ENCODE results near the gene OR10A3.
"Not testable (repeated sequence)": the region's sequence is repeated elsewhere in the genome, so short reads cannot be mapped to it uniquely, and the experiment has no call there.

Gene OR10A3

GRCh38 chr11:7941608-7942007 is at the start of gene OR10A3:
Gene OR10A3, minus strand, starts transcription at chr11:7941708. Its CDS starts 2,188 bp downstream, at chr11:7939520.
- DNase-seq, result no peak

GRCh38 chr11:7987560-7987883 is 46.0 kb upstream of the OR10A3 start:
- not testable (repeated sequence) for DNase-seq

GRCh38 chr11:7986768-7987559 is 45.5 kb upstream of the OR10A3 start, which contains the start of gene EIF3F:
Gene EIF3F, plus strand, starts transcription at chr11:7987337. Its CDS starts 16 bp downstream, at chr11:7987353.
- DNase-seq, result peak; percentile 100

- DNase-seq, result no peak
Observed at GRCh38 chr11:7983832-7984590, 42.5 kb upstream of the OR10A3 start.

GRCh38 chr11:7982582-7983119 is 41.1 kb upstream of the OR10A3 start:
- DNase-seq, result no peak

- no peak for DNase-seq
Observed at GRCh38 chr11:7981619-7982157, 40.2 kb upstream of the OR10A3 start.

GRCh38 chr11:7977232-7977917 is 35.9 kb upstream of the OR10A3 start:
- DNase-seq, result peak; percentile 8

- DNase-seq, result no peak
Observed at GRCh38 chr11:7974668-7975067, 33.2 kb upstream of the OR10A3 start.

- no peak for DNase-seq
Observed at GRCh38 chr11:7973011-7973410, 31.5 kb upstream of the OR10A3 start.

GRCh38 chr11:7971846-7972245 is 30.3 kb upstream of the OR10A3 start:
- no peak for DNase-seq

GRCh38 chr11:7969756-7970646 is 28.5 kb upstream of the OR10A3 start:
- DNase-seq, result no peak

GRCh38 chr11:7968686-7969085 is 27.2 kb upstream of the OR10A3 start:
- no peak for DNase-seq

GRCh38 chr11:7967826-7968225 is 26.3 kb upstream of the OR10A3 start:
- no peak for DNase-seq

GRCh38 chr11:7967097-7967496 is 25.6 kb upstream of the OR10A3 start:
- DNase-seq, result no peak

GRCh38 chr11:7965386-7965785 is 23.9 kb upstream of the OR10A3 start, which contains the start of gene NLRP10:
Gene NLRP10, minus strand, starts transcription at chr11:7965447. Its CDS starts 1,952 bp downstream, at chr11:7963495.
- DNase-seq, result no peak

GRCh38 chr11:7964873-7965272 is 23.4 kb upstream of the OR10A3 start:
- no peak for DNase-seq

GRCh38 chr11:7964261-7964660 is 22.8 kb upstream of the OR10A3 start:
- DNase-seq, result no peak

GRCh38 chr11:7955191-7955590 is 13.7 kb upstream of the OR10A3 start:
- DNase-seq, result no peak

GRCh38 chr11:7949934-7950333 is 8.4 kb upstream of the OR10A3 start:
- no peak for DNase-seq

GRCh38 chr11:7944123-7944522 is 2.6 kb upstream of the OR10A3 start:
- no peak for DNase-seq

- DNase-seq, result no peak
Observed at GRCh38 chr11:7941146-7941545, 362 bp downstream of the OR10A3 start.

GRCh38 chr11:7936615-7937014 is 4.9 kb downstream of the OR10A3 start:
- DNase-seq, result peak; percentile 69

Measured in hematopoietic multipotent progenitor cell treated with erythropoietin and hydrocortisone succinate and interleukin-3 and kit ligand, for 8 days (in vitro differentiated cells).